Measurements from ENCODE around the gene SMAP1.

DNA sequence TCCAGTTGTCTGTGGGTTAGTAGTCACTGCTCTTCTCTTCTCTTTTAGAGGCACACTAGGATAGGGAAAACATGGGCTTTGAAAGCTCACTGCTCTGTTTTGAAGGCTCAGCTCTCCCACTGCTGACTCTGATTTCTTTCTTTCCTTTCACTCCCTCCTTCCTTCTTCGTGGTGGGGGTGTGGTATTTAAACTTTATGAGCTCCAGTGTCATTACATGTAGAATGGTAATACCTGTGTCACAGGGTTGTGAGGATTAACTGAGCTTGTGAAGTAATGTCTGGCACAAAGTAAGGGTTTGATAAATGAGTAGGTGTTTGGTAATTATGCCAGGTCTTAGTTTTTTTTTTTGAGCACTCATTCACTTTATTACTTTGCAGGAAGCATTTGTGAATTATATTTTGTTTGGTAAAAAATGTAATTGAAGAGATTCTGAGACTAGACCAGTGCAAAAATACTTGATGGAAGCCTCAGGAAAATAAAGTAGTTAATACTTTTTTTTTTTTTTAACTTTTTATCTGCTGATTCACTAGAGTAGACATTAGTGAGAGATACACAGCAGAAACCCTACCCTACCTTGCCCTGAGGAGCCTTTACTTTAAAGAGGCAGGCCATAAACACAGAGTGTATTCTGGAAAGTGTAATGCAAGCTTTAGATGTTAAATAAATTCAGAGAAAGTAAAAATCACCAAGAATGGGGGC, 17.3 kb downstream of the SMAP1 start:
- no peak for TF ChIP-seq POLR2AphosphoS5 (IDR thresholded peaks at IDR 0.05; ENCODE audit: low read depth, low read length)
- no peak for TF ChIP-seq POLR2A (IDR thresholded peaks at IDR 0.05; ENCODE audit: low read depth, low read length)

All from GM12892 (cell line).